IPS-18a (cell line): Measurements from ENCODE around the gene TMEM220.

Experiments used
- H3K27ac ChIP-seq: one replicate; pipeline ENCODE4 v1.5.1; 2013; ENCODE audit warnings: low read length
- H3K27me3 ChIP-seq: one replicate; pipeline ENCODE4 v1.6.1; 2013; ENCODE audit warnings: mild to moderate bottlenecking, low read length; ENCODE audit not compliant: control insufficient read depth, insufficient read depth
- H3K36me3 ChIP-seq: one replicate; pipeline ENCODE4 v1.6.1; 2013; ENCODE audit warnings: low read depth, low read length; ENCODE audit not compliant: control insufficient read depth
- H3K4me1 ChIP-seq: one replicate; pipeline ENCODE4 v1.6.1; 2013; ENCODE audit warnings: low read depth, low read length; ENCODE audit not compliant: control insufficient read depth
- H3K4me3 ChIP-seq: one replicate; pipeline ENCODE4 v1.5.1; 2013; ENCODE audit warnings: low read length
- H3K9ac ChIP-seq: one replicate; pipeline ENCODE4 v1.6.1; 2013; ENCODE audit warnings: mild to moderate bottlenecking, low read length, moderate library complexity
- H3K9me3 ChIP-seq: one replicate; pipeline ENCODE4 v1.6.1; 2013; ENCODE audit warnings: low read depth, low read length; ENCODE audit not compliant: control insufficient read depth

The TMEM220 gene

DNA sequence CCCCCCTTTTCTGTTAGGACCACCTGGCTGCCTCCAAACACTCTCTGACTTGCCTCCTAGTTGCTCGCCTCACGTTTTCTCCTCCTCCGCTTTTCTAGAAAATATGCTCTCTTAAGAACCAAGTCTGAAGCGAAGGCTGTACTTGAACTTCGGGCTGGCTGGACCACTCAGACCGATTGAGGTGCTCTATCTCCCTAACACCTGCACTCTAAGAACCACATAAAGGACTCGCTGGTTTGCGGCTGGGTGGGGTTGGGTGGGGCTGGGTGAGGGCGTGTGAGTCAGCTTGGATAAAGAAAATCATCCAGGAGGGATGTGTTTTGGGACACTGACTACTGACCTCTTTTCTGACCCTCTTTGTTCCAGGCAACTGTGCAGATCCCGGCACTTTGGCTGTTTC is 22.9 kb upstream of the TMEM220 start:
- no peaks in the 10 kb centered on the region for H3K9me3 ChIP-seq
- H3K4me3 ChIP-seq = no peak overlapping the region
- no peak overlapping the region for H3K9ac ChIP-seq
- no peak overlapping the region for H3K27ac ChIP-seq
- H3K4me1 ChIP-seq = peaks cover 26% of the 10 kb centered on the region
- no peaks in the 10 kb centered on the region for H3K27me3 ChIP-seq
- no peaks in the 10 kb centered on the region for H3K36me3 ChIP-seq

DNA sequence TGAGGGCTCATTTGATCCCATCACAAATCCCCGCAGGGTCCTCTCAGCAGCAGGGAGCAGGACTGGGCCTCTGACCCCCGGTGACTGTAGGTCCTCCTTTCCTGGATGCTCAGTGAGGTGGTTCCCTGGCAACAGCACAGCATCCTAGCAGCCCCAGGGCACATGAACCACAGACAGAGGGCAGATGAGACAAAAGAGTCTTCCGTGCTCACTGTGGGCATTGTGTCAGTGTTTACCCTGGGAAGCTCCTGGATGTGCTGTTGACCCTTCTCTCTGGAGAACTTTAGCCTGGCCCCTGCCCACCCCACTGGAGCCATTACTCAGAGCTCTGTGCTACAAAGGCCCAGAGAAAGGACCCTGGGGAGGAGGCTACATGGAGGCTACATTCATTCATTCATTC is 21.7 kb upstream of the TMEM220 start:
- peaks cover 22% of the 10 kb centered on the region for H3K4me1 ChIP-seq
- H3K27ac ChIP-seq = no peak overlapping the region
- H3K36me3 ChIP-seq = no peaks in the 10 kb centered on the region
- no peaks in the 10 kb centered on the region for H3K27me3 ChIP-seq
- H3K4me3 ChIP-seq = no peak overlapping the region
- no peak overlapping the region for H3K9ac ChIP-seq
- H3K9me3 ChIP-seq = no peaks in the 10 kb centered on the region

DNA sequence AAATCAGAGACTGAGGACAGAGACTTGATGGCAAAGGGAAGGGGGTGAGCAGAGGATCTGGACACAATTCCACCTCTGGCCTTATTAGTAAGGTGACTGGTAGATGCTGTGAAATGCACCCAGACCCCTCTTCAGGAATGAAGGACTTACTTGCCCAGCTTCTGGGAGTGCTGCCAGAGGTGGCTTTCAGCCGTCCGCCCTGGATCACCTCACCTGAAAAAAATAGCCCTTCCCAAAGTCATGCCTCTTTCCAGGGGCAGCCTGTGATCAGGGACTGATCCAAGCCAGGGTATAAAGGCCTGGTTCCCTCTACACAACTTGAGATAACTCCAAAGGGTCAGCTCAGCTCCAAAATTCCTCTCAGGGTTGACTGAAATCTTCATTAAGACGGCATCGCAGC is 20.4 kb upstream of the TMEM220 start:
- Histone ChIP-seq H3K27ac (no peak overlapping the region), H3K36me3 (no peaks in the 10 kb centered on the region), H3K27me3 (no peaks in the 10 kb centered on the region), H3K4me3 (no peak overlapping the region), H3K4me1 (peaks cover 11% of the 10 kb centered on the region), H3K9me3 (no peaks in the 10 kb centered on the region), H3K9ac (no peak overlapping the region)

DNA sequence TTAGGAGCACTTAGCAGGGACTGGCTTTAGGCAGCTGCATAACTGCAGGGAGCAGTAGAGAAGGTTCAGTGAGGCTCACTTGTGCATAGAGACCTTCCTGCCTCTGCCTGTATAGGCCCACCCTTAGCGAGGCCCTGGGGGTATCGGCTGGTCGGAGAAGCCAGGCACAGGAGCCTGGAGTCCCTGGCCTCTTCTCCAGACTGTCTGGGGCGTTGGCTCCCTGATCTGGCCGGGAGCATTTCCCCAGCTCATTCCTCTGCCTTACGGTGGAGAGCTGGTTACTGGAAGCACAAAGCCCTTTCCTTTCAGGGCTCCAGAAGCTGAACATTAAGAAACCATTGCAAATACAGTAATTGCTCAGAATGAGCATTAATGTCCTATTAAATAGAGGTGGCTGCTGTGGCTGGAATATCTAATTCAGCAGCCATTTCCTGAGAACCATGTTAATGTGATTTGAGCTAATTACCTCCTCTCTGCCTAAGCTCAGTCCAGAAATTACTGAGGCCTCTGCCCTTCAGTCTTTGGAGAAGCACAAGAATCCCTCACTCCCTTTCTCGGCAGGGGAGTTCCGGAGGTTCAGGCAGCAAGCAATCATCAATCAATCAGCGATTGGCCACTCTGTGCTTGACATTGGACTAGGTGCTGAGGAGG is 18.8 kb upstream of the TMEM220 start:
- Histone ChIP-seq H3K4me1 (peaks cover 5% of the 10 kb centered on the region), H3K9ac (no peak overlapping the region), H3K27ac (no peak overlapping the region)

DNA sequence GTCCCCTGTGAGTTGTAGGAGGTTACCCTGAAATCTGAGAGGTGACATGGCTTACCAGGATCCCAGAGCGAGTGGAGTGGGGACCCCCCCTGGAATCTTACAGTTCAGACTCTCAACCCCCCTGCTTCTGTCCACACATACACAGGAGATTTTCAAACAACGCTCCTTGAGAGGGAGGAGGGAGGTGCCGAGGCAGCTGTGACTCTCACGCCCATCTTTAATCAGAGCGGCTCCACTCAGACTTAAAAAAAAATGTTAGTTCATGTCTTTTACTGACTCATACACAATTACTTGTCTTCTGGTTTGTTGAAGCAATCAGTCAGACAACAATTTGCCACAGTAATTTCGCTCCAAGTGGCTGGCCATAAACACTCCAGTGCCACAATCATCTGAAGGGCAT is 15.4 kb upstream of the TMEM220 start:
- H3K27ac ChIP-seq = no peak overlapping the region
- no peaks in the 10 kb centered on the region for H3K36me3 ChIP-seq
- no peaks in the 10 kb centered on the region for H3K9me3 ChIP-seq
- H3K27me3 ChIP-seq = no peaks in the 10 kb centered on the region
- H3K4me3 ChIP-seq = no peak overlapping the region
- H3K4me1 ChIP-seq = peaks cover 5% of the 10 kb centered on the region
- no peak overlapping the region for H3K9ac ChIP-seq

More for the DNA sequence above, 18.8 kb upstream of the TMEM220 start:
- H3K4me3 ChIP-seq = no peak overlapping the region
- no peaks in the 10 kb centered on the region for H3K9me3 ChIP-seq
- H3K36me3 ChIP-seq = no peaks in the 10 kb centered on the region
- no peaks in the 10 kb centered on the region for H3K27me3 ChIP-seq

DNA sequence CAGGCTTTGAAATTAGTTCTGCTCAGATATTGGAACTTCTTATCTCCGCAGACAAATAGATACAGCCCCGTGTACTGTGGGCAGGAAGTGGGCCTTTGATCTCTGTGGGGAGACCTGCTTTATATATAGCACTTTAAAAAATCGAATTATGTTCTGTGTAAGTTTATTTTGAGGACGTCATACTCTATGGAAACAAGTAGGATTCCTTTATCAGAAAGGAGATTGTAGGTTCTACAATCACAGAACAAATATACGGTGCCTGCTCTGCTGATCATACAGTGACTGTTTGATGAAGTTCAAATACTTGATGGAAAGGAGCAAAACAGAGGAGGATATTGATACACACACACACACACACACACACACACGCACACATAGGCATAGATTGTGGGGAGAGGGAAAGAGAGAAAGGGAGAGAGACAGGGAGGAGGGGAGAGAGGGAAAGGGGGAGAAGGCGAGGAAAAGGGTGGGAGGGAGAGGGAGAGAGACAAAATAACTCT is 14.7 kb upstream of the TMEM220 start:
- Histone ChIP-seq H3K9ac (no peak overlapping the region), H3K36me3 (no peaks in the 10 kb centered on the region)

DNA sequence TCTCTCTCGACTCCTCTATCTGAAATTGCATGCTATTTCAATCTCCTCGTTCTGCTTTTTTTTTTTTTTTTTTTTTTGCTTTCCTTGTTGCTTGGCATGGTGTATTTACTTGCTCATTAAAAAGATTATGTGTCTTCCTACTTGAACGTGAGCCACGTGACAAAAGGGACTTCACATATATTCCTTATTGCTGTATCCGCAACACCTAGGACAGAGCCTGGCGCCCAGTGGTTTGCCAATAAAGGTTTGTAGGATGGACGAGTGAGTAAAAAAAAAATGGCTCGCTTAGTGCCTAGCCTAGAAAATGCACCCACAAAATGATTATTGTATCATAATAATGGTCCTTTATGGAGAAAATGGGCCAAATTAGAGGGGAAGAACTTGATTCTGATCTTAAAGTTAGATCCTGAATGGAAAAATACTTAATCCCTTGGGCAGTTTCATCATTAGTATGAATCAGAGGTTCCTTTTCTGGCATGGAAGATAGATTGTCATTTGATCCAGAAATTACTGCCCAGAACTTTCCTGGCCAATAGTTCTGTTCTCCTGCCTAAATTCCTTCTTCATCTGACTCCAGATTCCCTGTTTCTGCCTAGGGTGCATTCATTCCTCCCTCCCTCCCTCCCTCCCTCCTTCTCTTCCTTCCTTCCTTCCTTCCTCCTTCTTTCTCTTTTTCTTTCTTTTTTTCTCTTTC is 13.6 kb upstream of the TMEM220 start:
- Histone ChIP-seq H3K36me3 (no peaks in the 10 kb centered on the region), H3K9me3 (no peaks in the 10 kb centered on the region), H3K27ac (no peak overlapping the region), H3K4me1 (peaks cover 5% of the 10 kb centered on the region), H3K27me3 (no peaks in the 10 kb centered on the region), H3K9ac (no peak overlapping the region), H3K4me3 (no peak overlapping the region)

More for the DNA sequence above, 14.7 kb upstream of the TMEM220 start:
- no peaks in the 10 kb centered on the region for H3K9me3 ChIP-seq
- H3K4me3 ChIP-seq = no peak overlapping the region
- H3K27me3 ChIP-seq = no peaks in the 10 kb centered on the region
- no peak overlapping the region for H3K27ac ChIP-seq
- H3K4me1 ChIP-seq = peaks cover 5% of the 10 kb centered on the region

DNA sequence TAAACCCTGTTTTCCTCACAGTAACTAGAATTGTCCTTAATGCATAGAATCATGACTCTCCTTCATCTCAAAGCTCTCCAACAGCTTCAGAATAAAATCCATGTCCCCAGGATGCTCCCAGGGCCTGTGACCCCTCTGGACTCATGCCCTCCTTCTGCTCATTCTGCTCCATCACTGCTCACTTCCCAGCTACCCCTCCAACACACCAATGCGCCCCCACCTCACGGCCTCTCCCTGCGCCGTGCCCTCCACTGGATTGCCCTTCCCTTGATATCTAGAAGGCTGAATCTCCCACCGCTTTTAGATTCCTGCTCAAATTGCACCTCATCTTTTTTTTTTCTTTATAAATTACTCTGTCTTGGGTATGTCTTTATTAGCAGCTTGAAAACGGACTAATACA is 12.6 kb upstream of the TMEM220 start:
- H3K4me3 ChIP-seq = no peak overlapping the region
- H3K27me3 ChIP-seq = no peaks in the 10 kb centered on the region
- H3K9ac ChIP-seq = no peak overlapping the region
- no peaks in the 10 kb centered on the region for H3K4me1 ChIP-seq
- H3K9me3 ChIP-seq = no peaks in the 10 kb centered on the region
- no peak overlapping the region for H3K27ac ChIP-seq
- no peaks in the 10 kb centered on the region for H3K36me3 ChIP-seq

DNA sequence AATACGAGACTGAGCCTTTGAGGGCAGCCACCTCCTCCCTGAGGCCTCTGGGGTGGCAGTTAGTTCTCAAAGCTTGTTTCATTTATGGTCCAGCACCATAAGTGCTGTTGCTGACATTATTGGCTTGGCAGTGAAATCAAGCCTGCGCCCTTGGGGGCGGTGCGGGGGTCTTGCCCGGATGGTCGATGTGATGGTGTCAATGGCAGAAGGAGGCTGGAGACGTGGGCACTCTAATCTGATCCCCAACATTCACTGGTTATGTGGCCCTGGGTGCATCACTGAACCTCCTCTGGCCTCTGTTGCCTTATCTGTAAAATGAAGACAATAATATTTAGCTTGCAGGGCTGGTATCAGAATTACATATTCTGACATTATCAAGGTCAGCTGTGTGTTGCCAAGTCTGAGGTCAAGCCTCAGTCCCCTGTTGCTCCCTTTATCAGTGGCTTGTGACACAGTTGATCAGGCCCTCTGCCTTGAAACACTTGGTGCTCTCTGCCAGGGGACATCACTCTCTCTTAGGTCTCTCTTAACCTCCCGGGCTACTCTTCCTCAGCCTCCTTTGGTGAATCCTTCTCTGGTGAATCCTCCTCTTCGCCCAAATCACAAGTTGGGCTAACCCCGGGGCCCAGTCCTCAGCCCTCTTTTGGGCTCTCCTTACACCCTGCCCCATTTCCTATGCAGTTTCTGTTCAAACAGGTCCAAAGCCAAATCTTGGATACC is 11.8 kb upstream of the TMEM220 start:
- no peak overlapping the region for H3K27ac ChIP-seq
- no peaks in the 10 kb centered on the region for H3K9me3 ChIP-seq
- H3K9ac ChIP-seq = no peak overlapping the region
- H3K36me3 ChIP-seq = no peaks in the 10 kb centered on the region
- no peaks in the 10 kb centered on the region for H3K27me3 ChIP-seq
- H3K4me3 ChIP-seq = no peak overlapping the region
- peaks cover 2% of the 10 kb centered on the region for H3K4me1 ChIP-seq

DNA sequence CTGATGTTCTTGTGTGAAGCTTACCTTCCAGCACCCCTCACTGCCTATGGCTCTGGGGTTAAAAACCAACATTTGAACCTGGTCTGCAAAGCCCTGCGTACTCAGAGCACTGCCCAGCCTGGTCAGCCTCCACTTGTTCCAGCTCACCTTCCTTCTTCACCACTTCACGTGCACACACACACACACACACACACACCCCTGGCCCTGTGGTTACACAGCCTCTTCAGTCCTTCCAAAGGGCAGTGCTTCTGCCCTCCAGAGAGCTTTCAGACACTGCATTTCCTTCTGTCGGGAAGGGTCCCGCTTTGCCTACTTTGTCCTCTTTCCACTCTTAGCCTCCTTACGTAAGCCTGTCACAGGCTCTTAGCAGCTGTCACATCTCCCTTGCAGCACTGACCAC is 9.6 kb upstream of the TMEM220 start:
- H3K9ac ChIP-seq = no peak overlapping the region
- no peaks in the 10 kb centered on the region for H3K36me3 ChIP-seq
- no peaks in the 10 kb centered on the region for H3K27me3 ChIP-seq
- no peak overlapping the region for H3K27ac ChIP-seq
- H3K9me3 ChIP-seq = no peaks in the 10 kb centered on the region
- no peak overlapping the region for H3K4me3 ChIP-seq
- peaks cover 2% of the 10 kb centered on the region for H3K4me1 ChIP-seq

DNA sequence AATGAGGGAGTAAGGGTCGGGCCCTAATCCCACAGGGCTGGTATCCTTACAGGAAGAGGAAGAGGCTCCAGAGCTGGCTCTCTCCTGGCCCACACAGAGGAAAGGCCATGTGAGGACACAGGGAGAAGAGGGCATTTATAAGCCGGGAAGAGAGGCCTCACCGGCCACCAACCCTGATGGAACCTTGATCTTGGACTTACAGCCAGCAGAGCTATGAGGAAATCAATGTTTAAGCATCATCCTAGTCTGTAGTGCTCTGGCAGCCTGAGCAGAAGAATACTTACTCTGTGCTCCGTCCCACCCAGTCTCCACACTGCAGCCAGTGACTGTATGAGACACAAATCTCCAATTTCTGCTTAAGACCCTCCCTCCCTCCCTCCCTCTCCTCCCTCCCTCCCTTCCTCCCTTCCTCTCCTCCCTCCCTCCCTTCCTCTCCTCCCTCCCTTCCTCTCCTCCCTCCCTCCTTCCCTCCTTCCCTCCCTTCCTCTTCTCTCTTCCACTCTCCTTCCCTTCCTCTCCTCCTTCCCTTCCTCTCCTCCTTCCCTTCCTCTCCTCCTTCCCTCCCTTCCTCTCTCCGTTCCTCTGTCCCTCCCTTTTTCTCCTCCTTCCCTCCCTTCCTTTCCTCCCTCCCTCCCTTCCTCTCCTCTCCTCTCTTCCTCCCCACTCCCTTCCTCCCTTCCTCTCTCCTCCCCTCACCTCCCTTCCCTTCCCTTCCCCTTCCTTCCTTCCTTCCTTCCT is 8.9 kb upstream of the TMEM220 start:
- no peak overlapping the region for H3K9ac ChIP-seq
- no peak overlapping the region for H3K4me3 ChIP-seq
- H3K36me3 ChIP-seq = no peaks in the 10 kb centered on the region
- H3K4me1 ChIP-seq = peaks cover 2% of the 10 kb centered on the region
- no peaks in the 10 kb centered on the region for H3K27me3 ChIP-seq
- H3K9me3 ChIP-seq = no peaks in the 10 kb centered on the region
- H3K27ac ChIP-seq = no peak overlapping the region
